NCI-H446 (cell line): ENCODE data around the gene CMTM1.
"Not testable (repeated sequence)": the region's sequence is repeated elsewhere in the genome, so short reads cannot be mapped to it uniquely, and the experiment has no call there.

Experiments used
- DNase-seq, 2 experiments: peaks; one replicate each; lab custom pipeline; 2025; lab: John Stamatoyannopoulos, UW

CMTM1 gene

DNA sequence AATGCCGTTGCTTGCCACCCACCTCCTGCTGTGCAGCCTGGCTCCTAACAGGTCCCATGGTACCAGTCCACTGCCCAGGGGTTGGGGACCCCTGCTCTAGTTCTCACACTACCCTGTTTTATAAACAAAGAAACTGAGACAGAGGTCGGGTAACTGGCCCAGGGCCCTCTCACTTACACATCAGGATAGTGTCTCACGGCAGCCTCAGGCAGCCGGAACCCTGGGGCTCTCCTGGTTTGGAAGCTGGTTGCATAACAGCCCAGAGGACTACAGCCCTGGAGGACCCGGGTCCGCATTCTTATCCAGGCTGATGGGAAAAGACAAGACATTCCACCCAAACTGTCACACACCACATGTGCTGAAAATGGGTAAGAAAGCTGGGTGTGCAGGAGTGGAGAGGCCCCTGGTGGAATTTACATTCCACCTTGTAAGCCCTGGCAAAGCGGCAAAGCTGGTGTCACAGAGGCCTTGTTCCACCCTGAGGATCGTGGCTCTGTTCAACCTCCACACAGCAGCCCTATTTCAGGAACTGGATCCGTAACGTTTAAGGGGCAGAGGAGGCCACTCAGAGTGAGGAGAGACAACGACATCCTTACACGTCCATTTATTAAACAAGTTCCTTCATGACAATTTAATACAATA, 48.0 kb downstream of the CMTM1 start:
- no peak for DNase-seq

GRCh38 chr16:66616169-66616568, 49.9 kb downstream of the CMTM1 start:
- DNase-seq: no peak

DNA sequence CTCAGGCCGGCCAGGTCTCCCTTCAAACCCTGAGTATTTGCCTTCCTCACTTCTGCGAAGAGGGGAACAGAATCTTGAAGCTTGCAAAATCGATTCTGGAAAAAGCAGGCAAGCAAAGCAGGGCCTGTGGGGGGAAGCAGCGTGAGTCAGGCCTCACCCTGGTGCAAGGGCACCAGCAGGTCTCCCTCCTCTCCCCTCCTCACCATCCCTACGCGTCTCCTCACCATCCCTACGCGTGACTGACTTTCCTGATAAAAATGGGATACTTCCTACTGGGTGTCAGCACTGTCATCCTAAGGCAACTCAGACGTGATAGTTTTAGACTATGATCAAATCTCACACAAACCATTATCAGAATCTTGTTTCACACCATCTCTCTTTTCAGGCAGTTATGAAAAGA, 50.4 kb downstream of the CMTM1 start:
- DNase-seq: no peak

DNA sequence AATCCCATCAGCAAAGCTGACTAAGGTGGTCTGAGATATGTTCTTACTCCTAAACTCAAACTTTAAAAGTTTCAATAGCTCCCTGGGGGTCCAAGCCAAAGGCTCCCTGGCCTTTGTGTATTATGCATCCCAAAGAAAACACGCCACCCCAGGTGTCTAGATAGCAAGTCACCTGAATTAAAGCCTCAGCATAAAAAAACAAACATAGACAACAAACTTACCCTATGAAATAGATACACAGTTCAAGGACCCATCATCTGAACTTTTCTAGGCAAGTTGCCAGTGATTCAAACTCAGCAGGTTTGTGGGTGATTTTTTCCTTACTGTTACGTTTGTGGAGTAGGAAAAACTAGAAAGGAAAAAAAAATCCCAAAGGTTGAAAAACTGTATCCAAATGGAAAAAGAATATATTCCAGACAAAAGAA, 50.8 kb downstream of the CMTM1 start:
- no peak for DNase-seq

- no peak for DNase-seq
These were observed 51.5 kb downstream of the CMTM1 start for GRCh38 chr16:66617728-66618127.

GRCh38 chr16:66618588-66619375, 52.5 kb downstream of the CMTM1 start:
- no peak for DNase-seq

DNA sequence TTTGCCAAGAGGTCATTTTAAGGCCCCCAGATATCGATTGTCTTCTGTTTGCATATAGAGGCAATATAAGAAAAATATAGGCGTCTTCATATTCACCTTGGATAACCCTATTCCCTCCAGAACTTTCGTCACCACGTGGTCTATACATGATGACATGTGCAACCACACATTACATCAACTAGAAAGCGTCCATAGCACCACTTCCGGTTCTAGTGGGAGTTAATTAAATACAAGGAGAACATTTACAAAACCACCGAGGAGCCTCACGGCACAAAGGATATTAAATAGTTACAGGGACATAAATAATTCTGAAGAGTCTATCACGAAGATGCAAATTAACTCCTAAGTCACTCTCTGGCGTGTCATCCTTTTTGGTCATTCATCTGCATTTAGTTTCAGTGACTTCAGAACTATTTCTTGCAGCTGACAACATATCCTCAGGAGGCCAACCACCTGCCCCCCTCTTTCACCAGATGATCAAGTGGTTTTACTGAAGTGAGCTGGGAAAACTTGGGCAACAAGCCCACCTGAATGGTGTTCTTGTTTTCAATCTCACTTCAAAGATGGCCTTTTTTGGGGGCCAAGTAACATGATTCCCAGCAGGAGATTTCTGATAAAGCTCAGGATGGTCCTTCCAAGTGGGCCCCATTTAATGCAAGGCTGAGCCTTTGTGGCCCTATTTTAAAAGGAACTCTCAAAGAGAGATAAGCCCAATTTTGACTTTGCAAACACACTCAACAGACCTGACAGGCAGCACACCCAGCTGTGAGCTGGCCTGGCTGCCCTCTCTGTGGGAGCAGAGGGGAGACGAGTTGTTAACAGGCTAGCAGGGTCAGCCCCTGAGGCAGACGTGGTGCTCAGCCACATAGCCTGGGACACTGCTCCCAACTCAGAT, 53.5 kb downstream of the CMTM1 start:
- no peak for DNase-seq

GRCh38 chr16:66620429-66620795, 54.2 kb downstream of the CMTM1 start:
- no peak for DNase-seq

DNA sequence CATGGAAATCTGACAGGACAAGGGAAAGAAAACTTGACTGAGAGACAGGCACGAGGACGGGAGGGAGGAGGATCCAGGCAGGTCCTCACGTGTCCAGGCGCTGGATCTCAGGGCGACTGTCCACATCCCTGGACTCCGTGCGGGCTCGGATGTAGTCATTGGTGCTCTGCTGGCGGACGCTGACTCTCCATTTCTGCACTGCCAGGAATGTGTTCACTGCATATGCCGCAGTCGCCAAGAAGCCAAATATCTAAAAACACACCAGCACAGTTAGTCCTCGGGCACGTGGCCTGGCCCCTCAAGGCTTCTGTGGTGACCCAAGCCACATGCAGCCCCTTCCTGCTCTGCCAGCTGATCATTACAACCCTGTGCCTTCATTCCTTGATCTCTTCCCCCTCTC, 55.7 kb downstream of the CMTM1 start:
- DNase-seq: no peak

GRCh38 chr16:66622863-66623262, 56.6 kb downstream of the CMTM1 start:
- DNase-seq: no peak

DNA sequence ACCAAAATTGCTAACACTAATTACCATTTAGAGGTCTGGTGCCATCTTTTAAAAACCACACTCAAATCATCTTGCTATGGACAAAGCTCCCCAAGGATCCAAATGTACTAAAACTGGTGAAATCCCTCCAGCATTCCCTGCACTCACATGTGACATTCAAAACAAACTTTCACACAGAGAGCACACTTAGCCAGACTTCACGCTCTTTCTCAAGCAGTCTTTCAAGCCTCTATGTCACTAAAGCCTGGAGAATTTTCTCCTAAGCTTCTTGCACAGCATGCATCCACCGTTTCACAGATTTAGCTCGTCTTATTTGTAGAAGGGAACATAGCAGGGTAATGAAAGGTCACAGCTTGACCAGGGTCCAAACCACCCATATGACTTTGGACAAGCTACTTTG, 57.5 kb downstream of the CMTM1 start:
- no peak for DNase-seq

GRCh38 chr16:66627611-66628378, 61.6 kb downstream of the CMTM1 start:
- not testable (repeated sequence) for DNase-seq
